ENCODE data around the gene TCHH.

Gene TCHH

GRCh38 chr1:152125834-152126443, 10.7 kb upstream of the TCHH start:
- no peak for TF ChIP-seq EZH2phosphoT487 (IDR thresholded peaks at IDR 0.05; ENCODE audit: low read depth)
- Histone ChIP-seq H3K4me1 (ENCODE audit: low read length) (no peaks in the 10 kb centered on the region), H3K36me3 (replicated peaks; ENCODE audit: low read depth, low read length) (no peaks in the 10 kb centered on the region), H3K4me2 (ENCODE audit: low read length) (no peak overlapping the region), H3K27ac (ENCODE audit: low read length) (no peak overlapping the region), H3K9me3 (ENCODE audit: insufficient read depth, low read length) (no peaks in the 10 kb centered on the region), H4K20me1 (ENCODE audit: insufficient read depth, low read length) (no peaks in the 10 kb centered on the region), H3K79me2 (ENCODE audit: low read length) (no peaks in the 10 kb centered on the region), H2AFZ (ENCODE audit: low read depth, low read length) (no peak overlapping the region), H3K27me3 (ENCODE audit: low read depth, low read length) (peaks cover 60% of the 10 kb centered on the region), H3K4me3 (ENCODE audit: low read length) (no peak overlapping the region), H3K9ac (ENCODE audit: low read length) (no peak overlapping the region)

GRCh38 chr1:152118915-152119314, 3.7 kb upstream of the TCHH start:
- no peak overlapping the region for H3K9ac ChIP-seq (ENCODE audit: low read length)
- H3K4me3 ChIP-seq (ENCODE audit: low read length) = no peak overlapping the region
- no peaks in the 10 kb centered on the region for H4K20me1 ChIP-seq (ENCODE audit: insufficient read depth, low read length)
- H3K27ac ChIP-seq (ENCODE audit: low read length) = no peak overlapping the region
- no peaks in the 10 kb centered on the region for H3K9me3 ChIP-seq (ENCODE audit: insufficient read depth, low read length)
- H2AFZ ChIP-seq (ENCODE audit: low read depth, low read length) = no peak overlapping the region
- TF ChIP-seq EZH2phosphoT487 (IDR thresholded peaks at IDR 0.05; ENCODE audit: low read depth) (no peak), CTCF (IDR thresholded peaks at IDR 0.05; ENCODE audit: low read depth, low read length) (no peak)
- H3K27me3 ChIP-seq (ENCODE audit: low read depth, low read length) = peaks cover 49% of the 10 kb centered on the region
- no peak overlapping the region for H3K4me2 ChIP-seq (ENCODE audit: low read length)
- no peaks in the 10 kb centered on the region for H3K4me1 ChIP-seq (ENCODE audit: low read length)
- H3K79me2 ChIP-seq (ENCODE audit: low read length) = no peaks in the 10 kb centered on the region
- H3K36me3 ChIP-seq (replicated peaks; ENCODE audit: low read depth, low read length) = no peaks in the 10 kb centered on the region

DNA sequence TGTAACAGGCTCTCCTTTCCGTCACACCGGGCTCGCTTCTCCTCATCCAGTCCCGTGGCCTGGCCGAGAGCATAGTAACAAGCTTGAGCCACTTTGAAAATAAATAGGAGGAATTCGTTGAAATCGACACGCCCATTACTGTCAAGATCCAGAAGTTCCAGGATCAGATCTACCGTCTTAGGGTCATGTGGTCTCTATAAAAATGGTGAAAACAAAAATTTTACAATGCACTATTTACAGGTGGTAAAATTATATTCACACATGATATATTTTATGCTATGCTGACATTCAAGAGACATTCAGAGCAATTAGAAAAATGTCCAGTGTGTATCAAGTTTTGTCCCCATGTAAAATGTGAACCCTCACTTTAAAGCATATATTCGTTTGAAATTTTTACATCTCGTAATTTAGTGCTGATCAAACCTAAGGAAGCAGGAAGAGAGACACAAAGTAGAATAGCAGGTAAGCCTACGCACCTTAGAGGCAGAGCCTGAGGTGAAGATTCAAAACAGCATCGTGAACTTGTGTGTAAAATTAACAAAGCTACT, 2.3 kb downstream of the TCHH start:
- Histone ChIP-seq H3K9me3 (ENCODE audit: insufficient read depth, low read length) (peaks cover 18% of the 10 kb centered on the region; the same call in 1 of the 2 replicates), H4K20me1 (ENCODE audit: insufficient read depth, low read length) (no peaks in the 10 kb centered on the region), H3K79me2 (ENCODE audit: low read length) (no peaks in the 10 kb centered on the region), H3K4me1 (ENCODE audit: low read length) (no peaks in the 10 kb centered on the region), H3K4me3 (ENCODE audit: low read length) (no peak overlapping the region), H3K27me3 (ENCODE audit: low read depth, low read length) (peaks cover 42% of the 10 kb centered on the region), H2AFZ (ENCODE audit: low read depth, low read length) (no peak overlapping the region), H3K27ac (ENCODE audit: low read length) (no peak overlapping the region), H3K36me3 (replicated peaks; ENCODE audit: low read depth, low read length) (no peaks in the 10 kb centered on the region), H3K9ac (ENCODE audit: low read length) (no peak overlapping the region), H3K4me2 (ENCODE audit: low read length) (no peak overlapping the region)
- TF ChIP-seq EZH2phosphoT487 (IDR thresholded peaks at IDR 0.05; ENCODE audit: low read depth) = no peak
- TF ChIP-seq CTCF (IDR thresholded peaks at IDR 0.05; ENCODE audit: low read depth, low read length) = no peak

DNA sequence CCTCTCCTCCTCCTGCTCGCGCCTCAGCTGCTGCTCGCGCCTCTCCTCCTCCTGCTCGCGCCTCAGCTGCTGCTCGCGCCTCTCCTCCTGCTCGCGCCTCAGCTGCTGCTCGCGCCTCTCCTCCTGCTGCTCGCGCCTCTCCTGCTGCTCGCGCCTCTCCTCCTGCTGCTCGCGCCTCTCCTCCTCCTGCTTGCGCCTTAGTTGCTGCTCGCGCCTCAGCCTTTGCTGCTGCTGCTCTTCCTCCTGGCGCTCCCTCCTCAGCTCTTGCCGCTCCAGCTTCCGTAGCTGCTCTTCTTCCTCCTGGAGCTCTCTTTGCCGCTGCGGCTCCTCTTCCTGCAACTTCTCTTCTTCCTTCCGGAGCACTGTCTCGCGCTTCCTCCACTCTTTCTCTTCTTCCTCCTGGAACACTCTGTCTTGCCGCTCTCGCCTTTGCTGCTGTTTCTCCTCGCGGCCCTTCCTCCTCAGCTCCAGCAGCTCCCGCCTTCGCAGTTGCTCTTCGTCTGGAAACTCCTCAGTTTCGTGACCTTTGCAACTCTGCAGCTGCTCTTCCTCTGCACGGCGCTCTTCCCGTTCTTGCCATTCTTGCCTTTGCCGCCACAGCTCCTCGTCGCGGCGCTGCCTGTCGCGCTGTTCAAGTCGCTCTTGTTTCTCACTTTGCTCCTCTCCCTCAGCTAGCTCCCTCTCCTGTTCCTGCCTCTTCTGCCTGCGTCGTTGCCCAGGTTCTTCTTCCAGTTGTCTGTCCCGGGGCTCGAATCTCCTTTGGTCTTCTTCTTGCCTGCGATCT, 3.0 kb downstream of the TCHH start:
- peaks cover 18% of the 10 kb centered on the region; the same call in 1 of the 2 replicates for H3K9me3 ChIP-seq (ENCODE audit: insufficient read depth, low read length)
- no peak overlapping the region for H2AFZ ChIP-seq (ENCODE audit: low read depth, low read length)
- H3K79me2 ChIP-seq (ENCODE audit: low read length) = no peaks in the 10 kb centered on the region
- H3K4me1 ChIP-seq (ENCODE audit: low read length) = no peaks in the 10 kb centered on the region
- no peaks in the 10 kb centered on the region for H4K20me1 ChIP-seq (ENCODE audit: insufficient read depth, low read length)
- no peak overlapping the region for H3K27ac ChIP-seq (ENCODE audit: low read length)
- peaks cover 42% of the 10 kb centered on the region for H3K27me3 ChIP-seq (ENCODE audit: low read depth, low read length)
- no peak overlapping the region for H3K4me2 ChIP-seq (ENCODE audit: low read length)
- H3K4me3 ChIP-seq (ENCODE audit: low read length) = no peak overlapping the region
- TF ChIP-seq EZH2phosphoT487 (IDR thresholded peaks at IDR 0.05; ENCODE audit: low read depth) (no peak), CTCF (IDR thresholded peaks at IDR 0.05; ENCODE audit: low read depth, low read length) (no peak)
- H3K9ac ChIP-seq (ENCODE audit: low read length) = no peak overlapping the region
- no peaks in the 10 kb centered on the region for H3K36me3 ChIP-seq (replicated peaks; ENCODE audit: low read depth, low read length)

All from OCI-LY3 (cell line).